ENCODE results near the gene EML6.

EML6 gene

GRCh38 chr2:54773838-54774237 is 50.4 kb downstream of the EML6 start:
- H3K4me3 ChIP-seq (ENCODE audit: low read depth, low read length), result no peak overlapping the region
- no peaks in the 10 kb centered on the region for H3K27me3 ChIP-seq (ENCODE audit: insufficient read depth, low read depth, severe bottlenecking)
- H3K36me3 ChIP-seq, result no peaks in the 10 kb centered on the region
- TF ChIP-seq CTCF (IDR thresholded peaks at IDR 0.05; ENCODE audit: low read depth, low read length), result peak; percentile 51
- peaks cover 5% of the 10 kb centered on the region for H3K9me3 ChIP-seq (ENCODE audit: severe bottlenecking)
- H3K27ac ChIP-seq, result no peak overlapping the region
- DNase-seq, result peak; percentile 32

GRCh38 chr2:54775710-54776109 is 52.2 kb downstream of the EML6 start:
- DNase-seq, result no peak
- no peaks in the 10 kb centered on the region for H3K36me3 ChIP-seq

GRCh38 chr2:54776494-54776893 is 53.0 kb downstream of the EML6 start:
- no peak for DNase-seq
- no peak for TF ChIP-seq CTCF (IDR thresholded peaks at IDR 0.05; ENCODE audit: low read depth, low read length)
- no peaks in the 10 kb centered on the region for H3K27me3 ChIP-seq (ENCODE audit: insufficient read depth, low read depth, severe bottlenecking)
- no peaks in the 10 kb centered on the region for H3K36me3 ChIP-seq
- peaks cover 5% of the 10 kb centered on the region for H3K9me3 ChIP-seq (ENCODE audit: severe bottlenecking)
- no peak overlapping the region for H3K27ac ChIP-seq
- no peak overlapping the region for H3K4me3 ChIP-seq (ENCODE audit: low read depth, low read length)

More at GRCh38 chr2:54775710-54776109, 52.2 kb downstream of the EML6 start:
- H3K4me3 ChIP-seq (ENCODE audit: low read depth, low read length), result no peak overlapping the region
- H3K9me3 ChIP-seq (ENCODE audit: severe bottlenecking), result peaks cover 5% of the 10 kb centered on the region
- no peaks in the 10 kb centered on the region for H3K27me3 ChIP-seq (ENCODE audit: insufficient read depth, low read depth, severe bottlenecking)
- TF ChIP-seq CTCF (IDR thresholded peaks at IDR 0.05; ENCODE audit: low read depth, low read length), result no peak
- H3K27ac ChIP-seq, result no peak overlapping the region

- H3K27ac ChIP-seq, result no peak overlapping the region
- H3K9me3 ChIP-seq (ENCODE audit: severe bottlenecking), result no peaks in the 10 kb centered on the region
- H3K27me3 ChIP-seq (ENCODE audit: insufficient read depth, low read depth, severe bottlenecking), result no peaks in the 10 kb centered on the region
- H3K4me3 ChIP-seq (ENCODE audit: low read depth, low read length), result no peak overlapping the region
- no peaks in the 10 kb centered on the region for H3K36me3 ChIP-seq
- TF ChIP-seq CTCF (IDR thresholded peaks at IDR 0.05; ENCODE audit: low read depth, low read length), result no peak
- no peak for DNase-seq
Observed at GRCh38 chr2:54783349-54783748, 59.9 kb downstream of the EML6 start.

- Histone ChIP-seq H3K27me3 (ENCODE audit: insufficient read depth, low read depth, severe bottlenecking) (no peaks in the 10 kb centered on the region), H3K9me3 (ENCODE audit: severe bottlenecking) (no peaks in the 10 kb centered on the region), H3K4me3 (ENCODE audit: low read depth, low read length) (no peak overlapping the region), H3K36me3 (no peaks in the 10 kb centered on the region), H3K27ac (no peak overlapping the region)
- DNase-seq, result no peak
- TF ChIP-seq CTCF (IDR thresholded peaks at IDR 0.05; ENCODE audit: low read depth, low read length), result no peak
Observed at GRCh38 chr2:54787270-54787669, 63.8 kb downstream of the EML6 start.

- no peak for TF ChIP-seq CTCF (IDR thresholded peaks at IDR 0.05; ENCODE audit: low read depth, low read length)
- H3K36me3 ChIP-seq, result no peaks in the 10 kb centered on the region
- no peak overlapping the region for H3K4me3 ChIP-seq (ENCODE audit: low read depth, low read length)
- no peak overlapping the region for H3K27ac ChIP-seq
- DNase-seq, result no peak
- H3K9me3 ChIP-seq (ENCODE audit: severe bottlenecking), result no peaks in the 10 kb centered on the region
- no peaks in the 10 kb centered on the region for H3K27me3 ChIP-seq (ENCODE audit: insufficient read depth, low read depth, severe bottlenecking)
Observed at GRCh38 chr2:54787755-54788366, 64.4 kb downstream of the EML6 start.
